ENCODE data around the gene TMEM259. TPM values are rescaled to one million over a fixed set of nuclear protein-coding genes. Genes with fewer than 3 reads are reported as not detected.

The TMEM259 gene
- total RNA-seq, 2 donors from 2014 or later, result 101 to 120 TPM

GRCh38 chr19:998064-998463, 22.9 kb downstream of the TMEM259 start:
- Mint-ChIP-seq H3K4me1 (peaks cover 5% of the 10 kb centered on the region), H3K36me3 (ENCODE audit: low read depth) (peaks cover 11% of the 10 kb centered on the region), H3K9me3 (no peaks in the 10 kb centered on the region), H3K4me3 (no peak overlapping the region), H3K27me3 (peaks cover 17% of the 10 kb centered on the region), H3K27ac (no peak overlapping the region)
- no peak for ATAC-seq (replicated peaks)

GRCh38 chr19:996051-996838, 24.7 kb downstream of the TMEM259 start:
- H3K4me1 Mint-ChIP-seq, result no peaks in the 10 kb centered on the region
- H3K27ac Mint-ChIP-seq, result no peak overlapping the region
- H3K36me3 Mint-ChIP-seq (ENCODE audit: low read depth), result peaks cover 16% of the 10 kb centered on the region

GRCh38 chr19:995051-995827, 25.7 kb downstream of the TMEM259 start:
- H3K27ac Mint-ChIP-seq, result no peak overlapping the region
- no peak for ATAC-seq (replicated peaks)
- H3K27me3 Mint-ChIP-seq, result peaks cover 9% of the 10 kb centered on the region
- no peaks in the 10 kb centered on the region for H3K9me3 Mint-ChIP-seq
- H3K4me1 Mint-ChIP-seq, result no peaks in the 10 kb centered on the region
- peaks cover 16% of the 10 kb centered on the region for H3K36me3 Mint-ChIP-seq (ENCODE audit: low read depth)
- H3K4me3 Mint-ChIP-seq, result no peak overlapping the region

More at GRCh38 chr19:996051-996838, 24.7 kb downstream of the TMEM259 start:
- ATAC-seq (replicated peaks), result peak; percentile 65
- no peaks in the 10 kb centered on the region for H3K9me3 Mint-ChIP-seq
- peaks cover 11% of the 10 kb centered on the region for H3K27me3 Mint-ChIP-seq
- peak overlapping the region; percentile 49 for H3K4me3 Mint-ChIP-seq

DNA sequence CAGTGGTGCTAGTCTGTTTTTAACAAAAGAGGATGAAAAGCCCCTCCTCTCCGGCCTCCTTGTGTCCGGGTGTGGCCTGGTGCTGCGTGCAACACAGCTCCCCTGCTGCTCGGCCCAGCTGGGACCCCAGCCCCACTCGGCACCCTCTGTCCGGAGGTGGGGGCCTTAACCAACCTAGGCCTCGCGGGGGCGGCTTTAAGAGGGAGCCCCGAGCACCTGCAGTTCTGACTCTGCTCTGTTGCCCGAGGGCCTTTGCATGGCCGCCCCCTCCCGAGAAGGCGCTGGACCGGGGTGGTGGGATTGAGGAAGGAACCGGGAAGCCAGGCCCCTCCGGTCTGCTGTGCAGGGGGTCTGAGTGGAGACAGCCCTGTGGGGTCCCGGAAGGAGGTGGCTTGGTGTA, 26.4 kb downstream of the TMEM259 start:
- H3K27ac Mint-ChIP-seq, result no peak overlapping the region
- H3K4me3 Mint-ChIP-seq, result no peak overlapping the region
- H3K36me3 Mint-ChIP-seq (ENCODE audit: low read depth), result peaks cover 16% of the 10 kb centered on the region
- no peak for ATAC-seq (replicated peaks)
- no peaks in the 10 kb centered on the region for H3K4me1 Mint-ChIP-seq
- no peaks in the 10 kb centered on the region for H3K9me3 Mint-ChIP-seq
- H3K27me3 Mint-ChIP-seq, result peaks cover 9% of the 10 kb centered on the region

GRCh38 chr19:993831-994393, 27.0 kb downstream of the TMEM259 start:
- no peak overlapping the region for H3K27ac Mint-ChIP-seq
- peaks cover 3% of the 10 kb centered on the region for H3K27me3 Mint-ChIP-seq
- peaks cover 17% of the 10 kb centered on the region for H3K36me3 Mint-ChIP-seq (ENCODE audit: low read depth)
- H3K4me3 Mint-ChIP-seq, result no peak overlapping the region
- H3K4me1 Mint-ChIP-seq, result no peaks in the 10 kb centered on the region
- ATAC-seq (replicated peaks), result no peak
- H3K9me3 Mint-ChIP-seq, result no peaks in the 10 kb centered on the region

- H3K27ac Mint-ChIP-seq, result no peak overlapping the region
- no peak overlapping the region for H3K4me3 Mint-ChIP-seq
- H3K4me1 Mint-ChIP-seq, result no peaks in the 10 kb centered on the region
- H3K27me3 Mint-ChIP-seq, result no peaks in the 10 kb centered on the region
- ATAC-seq (replicated peaks), result no peak
- no peaks in the 10 kb centered on the region for H3K9me3 Mint-ChIP-seq
- peaks cover 21% of the 10 kb centered on the region for H3K36me3 Mint-ChIP-seq (ENCODE audit: low read depth)
These were observed 27.5 kb downstream of the TMEM259 start for GRCh38 chr19:993361-993830.

DNA sequence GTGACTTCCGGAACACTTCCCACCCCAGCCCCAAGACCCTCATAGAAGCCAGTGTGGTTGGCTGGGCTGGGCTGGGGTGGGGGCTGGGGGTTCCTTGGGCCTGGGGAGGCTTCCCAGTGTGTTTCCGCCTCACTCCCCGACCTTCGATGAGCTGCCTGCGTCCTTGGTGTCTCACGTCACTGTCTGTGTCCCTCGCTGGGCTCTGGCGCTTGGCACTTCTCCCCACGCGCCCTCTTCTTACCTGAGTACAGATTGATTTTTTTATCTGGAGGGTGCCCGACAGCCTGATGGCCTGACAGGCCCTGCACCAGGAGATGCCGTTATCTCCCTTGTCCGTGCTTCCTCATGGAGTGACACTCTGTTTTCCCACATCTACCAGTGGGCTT, 28.3 kb downstream of the TMEM259 start:
- Mint-ChIP-seq H3K4me3 (no peak overlapping the region), H3K27me3 (no peaks in the 10 kb centered on the region), H3K9me3 (no peaks in the 10 kb centered on the region), H3K27ac (no peak overlapping the region), H3K36me3 (ENCODE audit: low read depth) (peaks cover 28% of the 10 kb centered on the region), H3K4me1 (no peaks in the 10 kb centered on the region)
- no peak for ATAC-seq (replicated peaks)

DNA sequence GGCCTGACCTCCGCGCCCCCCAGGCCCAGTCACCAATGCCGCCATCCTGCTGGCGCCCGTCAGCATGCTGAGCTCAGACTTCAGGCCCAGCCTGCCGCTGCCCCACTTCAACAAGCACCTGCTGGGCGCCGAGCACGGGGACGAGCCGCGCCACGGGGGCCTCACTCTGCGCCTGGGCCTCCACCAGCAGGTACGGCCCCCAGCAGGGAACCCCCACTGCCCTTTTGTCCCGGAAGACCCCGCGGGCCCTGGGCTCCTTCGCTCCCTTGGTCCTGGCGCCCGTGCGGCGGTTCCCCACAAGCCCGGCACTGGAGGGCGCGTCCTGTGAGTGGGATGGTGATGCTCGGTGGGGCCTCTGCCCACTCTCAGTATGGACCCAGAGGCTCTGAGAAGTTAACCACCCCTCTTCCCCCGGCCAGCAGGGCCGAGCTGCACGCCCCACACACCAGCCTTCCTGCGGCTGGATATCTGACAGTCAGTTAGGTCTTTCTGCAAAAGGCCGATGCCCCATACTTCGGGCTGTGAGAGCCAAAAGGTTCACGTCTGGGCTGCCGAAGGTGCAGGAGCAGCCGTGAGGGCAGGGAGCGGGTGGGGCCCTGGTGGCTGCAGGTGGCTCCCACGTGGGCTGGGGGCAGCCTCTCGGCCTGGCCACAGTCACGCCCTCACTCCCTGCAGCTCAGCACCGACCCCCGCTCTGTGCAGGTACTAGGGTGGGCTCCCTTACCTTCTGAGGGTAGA, 28.8 kb downstream of the TMEM259 start:
- Mint-ChIP-seq H3K27me3 (no peaks in the 10 kb centered on the region), H3K4me3 (no peak overlapping the region), H3K36me3 (ENCODE audit: low read depth) (peaks cover 32% of the 10 kb centered on the region), H3K9me3 (no peaks in the 10 kb centered on the region), H3K4me1 (no peaks in the 10 kb centered on the region), H3K27ac (no peak overlapping the region)
- no peak for ATAC-seq (replicated peaks)

DNA sequence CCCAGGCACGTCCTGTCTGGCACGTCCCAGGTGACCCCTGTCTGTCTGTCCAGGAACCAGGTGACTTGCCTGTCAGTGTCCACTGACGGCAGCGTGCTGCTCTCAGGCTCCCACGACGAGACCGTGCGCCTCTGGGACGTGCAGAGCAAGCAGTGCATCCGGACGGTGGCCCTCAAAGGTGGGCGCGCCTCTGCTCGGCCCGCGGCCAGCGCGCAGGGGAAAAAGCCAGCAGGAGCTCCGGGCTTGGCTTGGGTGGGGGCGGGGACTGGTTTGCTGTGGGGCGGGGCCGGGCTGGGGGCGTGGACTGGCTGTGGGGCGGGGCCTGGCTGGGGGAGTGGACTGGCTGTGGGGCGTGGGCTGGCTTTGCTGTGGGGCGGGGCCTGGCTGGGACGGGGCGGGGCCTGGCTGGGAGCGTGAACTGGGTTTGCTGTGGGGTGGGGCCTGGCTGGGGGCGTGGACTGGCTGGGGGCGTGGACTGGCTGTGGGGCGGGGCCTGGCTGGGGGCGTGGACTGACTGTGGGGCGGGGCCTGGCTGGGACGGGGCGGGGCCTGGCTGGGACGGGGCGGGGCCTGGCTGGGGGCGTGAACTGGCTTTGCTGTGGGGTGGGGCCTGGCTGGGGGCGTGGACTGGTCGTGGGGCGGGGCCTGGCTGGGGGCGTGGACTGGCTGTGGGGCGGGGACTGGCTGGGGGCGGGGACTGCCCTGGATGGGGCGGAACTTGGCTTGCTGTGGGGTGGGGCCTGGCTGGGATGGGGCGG, 29.6 kb downstream of the TMEM259 start:
- H3K4me1 Mint-ChIP-seq, result no peaks in the 10 kb centered on the region
- no peaks in the 10 kb centered on the region for H3K27me3 Mint-ChIP-seq
- H3K36me3 Mint-ChIP-seq (ENCODE audit: low read depth), result peaks cover 40% of the 10 kb centered on the region
- ATAC-seq (replicated peaks), result peak; percentile 65
- H3K4me3 Mint-ChIP-seq, result no peak overlapping the region
- H3K9me3 Mint-ChIP-seq, result no peaks in the 10 kb centered on the region
- H3K27ac Mint-ChIP-seq, result no peak overlapping the region

GRCh38 chr19:990746-991145, 30.2 kb downstream of the TMEM259 start:
- no peaks in the 10 kb centered on the region for H3K4me1 Mint-ChIP-seq
- H3K4me3 Mint-ChIP-seq, result no peak overlapping the region
- no peak overlapping the region for H3K27ac Mint-ChIP-seq
- no peaks in the 10 kb centered on the region for H3K27me3 Mint-ChIP-seq
- H3K9me3 Mint-ChIP-seq, result no peaks in the 10 kb centered on the region
- ATAC-seq (replicated peaks), result no peak
- peaks cover 40% of the 10 kb centered on the region for H3K36me3 Mint-ChIP-seq (ENCODE audit: low read depth)

GRCh38 chr19:990119-990571, 30.8 kb downstream of the TMEM259 start:
- no peaks in the 10 kb centered on the region for H3K9me3 Mint-ChIP-seq
- no peaks in the 10 kb centered on the region for H3K4me1 Mint-ChIP-seq
- H3K27me3 Mint-ChIP-seq, result no peaks in the 10 kb centered on the region
- H3K36me3 Mint-ChIP-seq (ENCODE audit: low read depth), result peaks cover 40% of the 10 kb centered on the region
- H3K27ac Mint-ChIP-seq, result no peak overlapping the region
- no peak overlapping the region for H3K4me3 Mint-ChIP-seq
- ATAC-seq (replicated peaks), result no peak

- H3K4me1 Mint-ChIP-seq, result no peaks in the 10 kb centered on the region
- H3K27me3 Mint-ChIP-seq, result no peaks in the 10 kb centered on the region
- no peaks in the 10 kb centered on the region for H3K9me3 Mint-ChIP-seq
- no peak overlapping the region for H3K27ac Mint-ChIP-seq
- ATAC-seq (replicated peaks), result no peak
- H3K36me3 Mint-ChIP-seq (ENCODE audit: low read depth), result peaks cover 40% of the 10 kb centered on the region
- H3K4me3 Mint-ChIP-seq, result no peak overlapping the region
These were observed 31.4 kb downstream of the TMEM259 start for GRCh38 chr19:989381-990081.

GRCh38 chr19:988510-988909, 32.4 kb downstream of the TMEM259 start:
- ATAC-seq (replicated peaks), result no peak
- no peaks in the 10 kb centered on the region for H3K9me3 Mint-ChIP-seq
- no peaks in the 10 kb centered on the region for H3K27me3 Mint-ChIP-seq
- peaks cover 45% of the 10 kb centered on the region for H3K36me3 Mint-ChIP-seq (ENCODE audit: low read depth)
- no peak overlapping the region for H3K4me3 Mint-ChIP-seq
- H3K4me1 Mint-ChIP-seq, result no peaks in the 10 kb centered on the region
- H3K27ac Mint-ChIP-seq, result no peak overlapping the region
